Endothelial cell of umbilical vein (primary cell): ENCODE measurements around the gene NKX3-2.

Source experiments
- CTCF ChIP-seq, 2 donors: IDR thresholded peaks; 1 replicate in 1 of 2; 2 replicates in 1 of 2; pipeline ENCODE4 v1.5.1; 2011; ENCODE audit warnings: low read length in 2 of 2, mild to moderate bottlenecking in 2 of 2, moderate library complexity in 2 of 2, control low read depth in 1 of 2, inconsistent platforms in 1 of 2, low read depth in 1 of 2; ENCODE audit not compliant: insufficient read depth in 1 of 2; ENCODE audit errors: extremely low read depth in 1 of 2
- EZH2 ChIP-seq: IDR thresholded peaks from 2 replicates; pipeline ENCODE4 v1.6.1; 2012; ENCODE audit warnings: borderline replicate concordance, low read depth, mild to moderate bottlenecking, moderate library complexity, low read length, inconsistent platforms; ENCODE audit not compliant: severe bottlenecking
- FOS ChIP-seq: IDR thresholded peaks from 2 replicates; pipeline ENCODE4 v1.6.1; 2011; ENCODE audit warnings: mild to moderate bottlenecking, low read length, moderate library complexity, borderline replicate concordance; ENCODE audit not compliant: insufficient read depth
- JUN ChIP-seq: IDR thresholded peaks from 2 replicates; pipeline ENCODE4 v1.6.1; 2011; ENCODE audit warnings: borderline replicate concordance, low read depth; ENCODE audit not compliant: insufficient read length, insufficient read depth
- MAX ChIP-seq: IDR thresholded peaks from 2 replicates; pipeline ENCODE4 v1.6.1; 2011; ENCODE audit not compliant: insufficient read depth, insufficient read length
- MYC ChIP-seq: IDR thresholded peaks from one replicate; pipeline ENCODE4 v1.6.1; 2011; ENCODE audit warnings: mild to moderate bottlenecking, low read depth, low read length
- POLR2A ChIP-seq: IDR thresholded peaks from 2 replicates; pipeline ENCODE4 v1.6.1; 2012; ENCODE audit warnings: low read depth, mild to moderate bottlenecking, control low read depth, low read length
- POLR2AphosphoS5 ChIP-seq: IDR thresholded peaks from 2 replicates; pipeline ENCODE4 v1.6.1; 2012; ENCODE audit warnings: low read depth, mild to moderate bottlenecking, control low read depth, low read length, moderate library complexity; ENCODE audit not compliant: insufficient read depth

GRCh38 chr4:13567125-13567524 is 22.8 kb upstream of the NKX3-2 start:
- TF ChIP-seq EZH2 = no peak
- no peak for TF ChIP-seq POLR2A
- no peak for TF ChIP-seq CTCF (IDR thresholded peaks at IDR 0.05; ENCODE audit: extremely low read depth in 1 of 2, insufficient read depth in 1 of 2, low read depth in 1 of 2, low read length in 2 of 2)
- TF ChIP-seq MAX = no peak
- no peak for TF ChIP-seq POLR2AphosphoS5
- no peak for TF ChIP-seq MYC
- TF ChIP-seq JUN = no peak
- TF ChIP-seq FOS = no peak
